CD14-positive monocyte (primary cell): ENCODE measurements around the gene HABP4. TPM values are rescaled to one million over a fixed set of nuclear protein-coding genes. Genes with fewer than 3 reads are reported as not detected.

Source experiments
- DNase-seq, 3 donors: peaks; one replicate each; pipeline ENCODE4 v3.0.0-alpha.2; 2011 to 2022
- H2AFZ ChIP-seq: 2 replicates; pipeline ENCODE4 v1.6.0; 2012; ENCODE audit warnings: mild to moderate bottlenecking, low read depth, low read length, inconsistent platforms; ENCODE audit not compliant: insufficient read depth, poor library complexity, severe bottlenecking
- H3K27ac ChIP-seq, 2 donors: 1 replicate in 1 of 2; 2 replicates in 1 of 2; pipeline ENCODE4 v1.5.1; 2012 to 2013; ENCODE audit warnings: low read length in 2 of 2, control low read depth in 1 of 2, inconsistent platforms in 1 of 2, low read depth in 1 of 2, mild to moderate bottlenecking in 1 of 2
- H3K27me3 ChIP-seq, 2 donors: one replicate each; pipeline versions ENCODE4 v1.6.0 to v1.6.1; 2011 to 2013; ENCODE audit warnings: low read length in 2 of 2; ENCODE audit not compliant: control insufficient read depth in 2 of 2, insufficient read depth in 2 of 2
- H3K36me3 ChIP-seq, 2 donors: replicated peaks in 1 of 2; 1 replicate in 1 of 2; 2 replicates in 1 of 2; pipeline versions ENCODE4 v1.5.1 to v1.6.1; 2012 to 2013; ENCODE audit warnings: low read length in 2 of 2, control low read depth in 1 of 2, inconsistent platforms in 1 of 2, mild to moderate bottlenecking in 1 of 2; ENCODE audit not compliant: insufficient read depth in 2 of 2, control insufficient read depth in 1 of 2
- H3K4me1 ChIP-seq, 2 donors: 1 replicate in 1 of 2; 2 replicates in 1 of 2; pipeline versions ENCODE4 v1.5.1 to v1.6.1; 2012 to 2013; ENCODE audit warnings: low read length in 2 of 2, control low read depth in 1 of 2, inconsistent platforms in 1 of 2, mild to moderate bottlenecking in 1 of 2, moderate library complexity in 1 of 2; ENCODE audit not compliant: insufficient read depth in 2 of 2, control insufficient read depth in 1 of 2
- H3K4me2 ChIP-seq: replicated peaks from 2 replicates; pipeline ENCODE3; 2012; ENCODE audit warnings: low read length, moderate library complexity, mild to moderate bottlenecking; ENCODE audit not compliant: poor library complexity, severe bottlenecking; ENCODE audit errors: extremely low read depth
- H3K4me3 ChIP-seq, 3 experiments: fragments of 200-600 bp in 1 of 3; sonication (generic) in 1 of 3; replicated peaks in 1 of 3; 1 replicate in 2 of 3; 2 replicates in 1 of 3; pipeline ENCODE4 v1.5.1; 2011 to 2013; ENCODE audit warnings: low read length in 3 of 3, mild to moderate bottlenecking in 3 of 3, control low read depth in 2 of 3, low read depth in 2 of 3, inconsistent platforms in 1 of 3, moderate library complexity in 1 of 3
- H3K79me2 ChIP-seq: 2 replicates; pipeline ENCODE4 v1.6.0; 2012; ENCODE audit warnings: mild to moderate bottlenecking, control low read depth, inconsistent platforms, low read length, moderate library complexity; ENCODE audit not compliant: insufficient read depth
- H3K9ac ChIP-seq: 2 replicates; pipeline ENCODE4 v1.6.0; 2017; ENCODE audit warnings: low read length, mild to moderate bottlenecking; ENCODE audit not compliant: insufficient read depth, poor library complexity, severe bottlenecking
- H3K9me3 ChIP-seq, 2 donors: replicated peaks in 1 of 2; 1 replicate in 1 of 2; 2 replicates in 1 of 2; pipeline versions ENCODE4 v1.5.1 to v1.6.1; 2012 to 2013; ENCODE audit warnings: low read length in 2 of 2, control low read depth in 1 of 2; ENCODE audit not compliant: control insufficient read depth in 1 of 2, insufficient read depth in 1 of 2
- H4K20me1 ChIP-seq: 2 replicates; pipeline ENCODE4 v1.6.0; 2012; ENCODE audit warnings: mild to moderate bottlenecking, low read length, control low read depth, moderate library complexity; ENCODE audit not compliant: insufficient read depth
- H3K27ac Mint-ChIP-seq, 7 donors: one replicate each; pipeline ENCODE4 v1.8.0; 2020; ENCODE audit warnings: mild to moderate bottlenecking in 7 of 7, mixed read lengths in 7 of 7, moderate library complexity in 6 of 7, inconsistent platforms in 2 of 7
- H3K27me3 Mint-ChIP-seq, 3 donors: one replicate each; pipeline ENCODE4 v1.8.0; 2021 to 2022; ENCODE audit warnings: low read depth in 3 of 3, mild to moderate bottlenecking in 3 of 3, mixed read lengths in 3 of 3, moderate library complexity in 3 of 3, inconsistent platforms in 1 of 3
- H3K36me3 Mint-ChIP-seq, 2 donors: one replicate each; pipeline ENCODE4 v1.8.0; 2020; ENCODE audit warnings: mixed read lengths in 2 of 2, inconsistent platforms in 1 of 2, mild to moderate bottlenecking in 1 of 2
- H3K4me1 Mint-ChIP-seq: one replicate; pipeline ENCODE4 v1.8.0; 2020; ENCODE audit warnings: mild to moderate bottlenecking, mixed read lengths
- H3K4me3 Mint-ChIP-seq, 2 donors: one replicate each; pipeline ENCODE4 v1.8.0; 2020; ENCODE audit warnings: mild to moderate bottlenecking in 2 of 2, mixed read lengths in 2 of 2, moderate library complexity in 1 of 2
- H3K9me3 Mint-ChIP-seq, 7 donors: one replicate each; pipeline ENCODE4 v1.8.0; 2020 to 2022; ENCODE audit warnings: mixed read lengths in 7 of 7, mild to moderate bottlenecking in 6 of 7, moderate library complexity in 6 of 7, inconsistent platforms in 2 of 7
- CTCF ChIP-seq: fragments of 200-600 bp; IDR thresholded peaks from one replicate; pipeline ENCODE4 v1.8.0; 2022; ENCODE audit warnings: antibody characterized with exemption, mild to moderate bottlenecking
- WGBS: methylation state at CpG from one replicate; pipeline ENCODE4 v1.1.5; 2013; ENCODE audit warnings: missing lambda C conversion rate; ENCODE audit not compliant: insufficient coverage; 5-methylcytosine and 5-hydroxymethylcytosine counted together
- intact Hi-C, 2 donors: fragments of 100-400 bp; cut with micrococcal nuclease; formaldehyde crosslinking; loops; one replicate each; pipeline versions ENCODE4 v1.15.0 to v1.15.1; 2023
- polyA plus RNA-seq, 3 donors: library from polyadenylated mRNA; depleted of rRNA in 1 of 3; unstranded in 2 of 3; stranded (reverse) in 1 of 3; fragments of 300-500 nt in 2 of 3; fragments of >200 nt in 1 of 3; fragmentation: Illumina TruSeq in 2 of 3; gene quantifications; 1 replicate in 2 of 3; 2 replicates in 1 of 3; pipeline ENCODE4 v1.2.3, GENCODE V29; 2012 to 2021

HABP4 gene
- polyA plus RNA-seq, 3 donors: 0.54 to 0.97 (median 0.68) TPM

GRCh38 chr9:96512240-96512639 lies 62.3 kb downstream of the HABP4 start:
- DNase-seq: no peak
- Histone ChIP-seq H2AFZ (no peak overlapping the region), H3K36me3 (no peaks in the 10 kb centered on the region), H3K9me3 (no peaks in the 10 kb centered on the region), H3K4me3 (no peak overlapping the region), H3K79me2 (no peaks in the 10 kb centered on the region), H4K20me1 (no peaks in the 10 kb centered on the region), H3K9ac (no peak overlapping the region), H3K27me3 (no peaks in the 10 kb centered on the region), H3K27ac (no peak overlapping the region), H3K4me1 (no peaks in the 10 kb centered on the region), H3K4me2 (no peak overlapping the region)
- H3K36me3 Mint-ChIP-seq: no peaks in the 10 kb centered on the region
- intact Hi-C loops: no loop called here
- H3K4me3 Mint-ChIP-seq: no peak overlapping the region
- WGBS: no CpG with 5 or more reads among the region's 3 CpGs
- peaks cover 0 to 5% (median 1%) of the 10 kb centered on the region in 3 donors for H3K27me3 Mint-ChIP-seq
- no peak overlapping the region for H3K27ac Mint-ChIP-seq
- H3K9me3 Mint-ChIP-seq: peaks cover 0 to 3% (median 0%) of the 10 kb centered on the region in 7 donors
- no peak for TF ChIP-seq CTCF
- H3K4me1 Mint-ChIP-seq: peaks cover 2% of the 10 kb centered on the region

- no peak overlapping the region for H2AFZ ChIP-seq
- WGBS: 88% methylated on average over 2 of the region's 5 CpGs
- Mint-ChIP-seq H3K27me3 (peaks cover 0 to 5% (median 1%) of the 10 kb centered on the region in 3 donors), H3K36me3 (no peaks in the 10 kb centered on the region), H3K9me3 (peaks cover 0 to 3% (median 0%) of the 10 kb centered on the region in 7 donors), H3K4me1 (peaks cover 2% of the 10 kb centered on the region), H3K4me3 (no peak overlapping the region), H3K27ac (no peak overlapping the region)
- no peaks in the 10 kb centered on the region for H3K79me2 ChIP-seq
- H3K36me3 ChIP-seq: no peaks in the 10 kb centered on the region
- intact Hi-C loops: no loop called here
- no peaks in the 10 kb centered on the region for H3K27me3 ChIP-seq
- no peaks in the 10 kb centered on the region for H4K20me1 ChIP-seq
- no peak for DNase-seq
- no peak for TF ChIP-seq CTCF
- no peaks in the 10 kb centered on the region for H3K9me3 ChIP-seq
- H3K27ac ChIP-seq: no peak overlapping the region
- H3K4me1 ChIP-seq: no peaks in the 10 kb centered on the region
- H3K4me2 ChIP-seq: no peak overlapping the region
- no peak overlapping the region for H3K4me3 ChIP-seq
- H3K9ac ChIP-seq: no peak overlapping the region
These were observed 63.7 kb downstream of the HABP4 start for GRCh38 chr9:96513622-96514021.
